IMR-90 (cell line): ENCODE measurements around the gene ZNF20. TPM values are rescaled to one million over a fixed set of nuclear protein-coding genes. Genes with fewer than 3 reads are reported as not detected.

Experiments
- microRNA-seq, 2 experiments: library from miRNA; stranded (forward) in 1 of 2; unstranded in 1 of 2; fragments of 10-50 nt in 1 of 2; fragments of <30 nt in 1 of 2; gene quantifications in 1 of 2; microRNA quantifications in 1 of 2; one replicate each; pipeline versions ENCODE3 to v1.1.0; 2013 to 2020; ENCODE audit not compliant: insufficient read depth in 1 of 2, insufficient read length in 1 of 2, unreplicated experiment in 1 of 2
- polyA plus RNA-seq, 3 experiments: library from polyadenylated mRNA; depleted of rRNA; stranded (reverse); fragments of >200 nt; gene quantifications; 2 replicates each; pipeline ENCODE4 v1.2.3, GENCODE V29; 2012; ENCODE audit warnings: low replicate concordance in 1 of 3
- small RNA-seq, 5 experiments: library from RNA; depleted of rRNA; stranded (forward); fragments of <200 nt; gene quantifications; one replicate each; pipeline ENCODE3, GENCODE V24; 2012
- total RNA-seq: library from RNA; depleted of rRNA; stranded (reverse); fragments of >200 nt; gene quantifications from 2 replicates; pipeline ENCODE4 v1.2.3, GENCODE V29; 2012; rRNA removed

Gene ZNF20
- total and polyA plus RNA-seq, 2 of the 4 experiments (the other 2 are of a cell fraction), result 2.1 to 7.9 TPM

Small RNAs within 50 kb of the gene (microRNA-seq; reads per million reads assigned to microRNA genes)
- not detected for gene RF00019 (ENCODE audit: insufficient read depth, insufficient read length)
- not detected for gene RNA5SP467 (ENCODE audit: insufficient read depth, insufficient read length)

Small RNAs within 50 kb of the gene (small RNA-seq; reads per million reads assigned to genes)
- gene RF00019, result 0 reads per million in 5 experiments
- gene RNA5SP467, result 0 reads per million in 5 experiments

Other genes with a start within 250 kb of the ZNF20 start
- gene ZNF700, start 215.2 kb downstream of the ZNF20 start, total RNA-seq, result 10.2 and 11.9 TPM in 2 replicates
- gene ZNF700, start 215.2 kb downstream of the ZNF20 start, polyA plus RNA-seq (2012; rRNA removed), result 4.2 and 5.3 TPM in 2 replicates
- 0.56 and 0.90 TPM in 2 replicates for gene ZNF763, start 175.3 kb downstream of the ZNF20 start, total RNA-seq
- gene ZNF763, start 175.3 kb downstream of the ZNF20 start, polyA plus RNA-seq (2012; rRNA removed), result 0.75 and 0.94 TPM in 2 replicates
- gene ZNF433, start 104.7 kb downstream of the ZNF20 start, total RNA-seq, result 6.4 and 11.1 TPM in 2 replicates
- 2.6 and 3.5 TPM in 2 replicates for gene ZNF433, start 104.7 kb downstream of the ZNF20 start, polyA plus RNA-seq (2012; rRNA removed)
- 0.28 and 0.36 TPM in 2 replicates for gene ZNF878, start 87.4 kb downstream of the ZNF20 start, total RNA-seq
- gene ZNF878, start 87.4 kb downstream of the ZNF20 start, polyA plus RNA-seq (2012; rRNA removed), result 0.05 and 0.07 TPM in 2 replicates
- 8.1 and 12.0 TPM in 2 replicates for gene ZNF844, start 75.6 kb downstream of the ZNF20 start, total RNA-seq
- gene ZNF844, start 75.6 kb downstream of the ZNF20 start, polyA plus RNA-seq (2012; rRNA removed), result 1.2 and 1.6 TPM in 2 replicates
- 14.4 and 16.7 TPM in 2 replicates for gene ZNF625, start 16.4 kb upstream of the ZNF20 start, total RNA-seq
- gene ZNF625, start 16.4 kb upstream of the ZNF20 start, polyA plus RNA-seq (2012; rRNA removed), result 1.8 and 2.5 TPM in 2 replicates
- 6.8 and 9.4 TPM in 2 replicates for gene ZNF136, start 22.7 kb upstream of the ZNF20 start, total RNA-seq
- 1.4 and 1.9 TPM in 2 replicates for gene ZNF136, start 22.7 kb upstream of the ZNF20 start, polyA plus RNA-seq (2012; rRNA removed)
- gene ZNF44, start 154.5 kb upstream of the ZNF20 start, total RNA-seq, result 6.1 and 6.6 TPM in 2 replicates
- gene ZNF44, start 154.5 kb upstream of the ZNF20 start, polyA plus RNA-seq (2012; rRNA removed), result 2.6 and 3.5 TPM in 2 replicates
- 2.0 and 3.1 TPM in 2 replicates for gene ZNF563, start 193.3 kb upstream of the ZNF20 start, total RNA-seq
- gene ZNF563, start 193.3 kb upstream of the ZNF20 start, polyA plus RNA-seq (2012; rRNA removed), result 1.2 and 1.3 TPM in 2 replicates
- gene ZNF442, start 225.3 kb upstream of the ZNF20 start, total RNA-seq, result 3.6 and 4.4 TPM in 2 replicates
- 0.34 and 0.58 TPM in 2 replicates for gene ZNF442, start 225.3 kb upstream of the ZNF20 start, polyA plus RNA-seq (2012; rRNA removed)